HUES64 (cell line): ENCODE results near the gene HLF.

Experiments
- H3K27ac ChIP-seq: 2 replicates; pipeline ENCODE4 v1.7.0; 2013; ENCODE audit warnings: low read depth, low read length, inconsistent platforms
- H3K27me3 ChIP-seq: 2 replicates; pipeline ENCODE4 v1.6.1; 2013; ENCODE audit warnings: mild to moderate bottlenecking, low read length; ENCODE audit not compliant: insufficient read depth
- H3K36me3 ChIP-seq: 2 replicates; pipeline ENCODE4 v1.6.1; 2013; ENCODE audit warnings: mild to moderate bottlenecking, low read length; ENCODE audit not compliant: insufficient read depth
- H3K4me1 ChIP-seq: 2 replicates; pipeline ENCODE4 v1.6.1; 2013; ENCODE audit warnings: mild to moderate bottlenecking, low read length, moderate library complexity; ENCODE audit not compliant: insufficient read depth
- H3K4me3 ChIP-seq: 2 replicates; pipeline ENCODE4 v1.5.1; 2013; ENCODE audit warnings: mild to moderate bottlenecking, low read length, moderate library complexity
- H3K9ac ChIP-seq: 2 replicates; pipeline ENCODE4 v1.6.1; 2013; ENCODE audit warnings: mild to moderate bottlenecking, low read depth, low read length
- H3K9me3 ChIP-seq: 2 replicates; pipeline ENCODE4 v1.6.1; 2013; ENCODE audit warnings: low read depth, low read length; ENCODE audit not compliant: insufficient read depth
- WGBS: fragments of 150-250, 120-280 bp; methylation state at CpG from one replicate; pipeline ENCODE4 v1.1.7; 2013; ENCODE audit warnings: missing lambda C conversion rate; 5-methylcytosine and 5-hydroxymethylcytosine counted together

The HLF gene

GRCh38 chr17:55254375-55254774 lies 10.4 kb upstream of the HLF start:
- 98% methylated on average over 6 of the region's 6 CpGs for WGBS

GRCh38 chr17:55258578-55259135 lies 6.1 kb upstream of the HLF start:
- 87% methylated on average over 3 of the region's 3 CpGs for WGBS
- Histone ChIP-seq H3K4me1 (0 out of 2 replicates have a peak, but pooled peaks cover 4% of the 10 kb centered on the region), H3K9ac (no peak overlapping the region), H3K27ac (no peak overlapping the region), H3K36me3 (no peaks in the 10 kb centered on the region), H3K4me3 (no peak overlapping the region), H3K9me3 (no peaks in the 10 kb centered on the region), H3K27me3 (peaks cover 26% of the 10 kb centered on the region)

More at GRCh38 chr17:55254375-55254774, 10.4 kb upstream of the HLF start:
- H3K27ac ChIP-seq: no peak overlapping the region
- H3K9me3 ChIP-seq: no peaks in the 10 kb centered on the region
- no peaks in the 10 kb centered on the region for H3K36me3 ChIP-seq
- no peak overlapping the region for H3K9ac ChIP-seq
- H3K27me3 ChIP-seq: no peaks in the 10 kb centered on the region
- H3K4me3 ChIP-seq: no peak overlapping the region
- H3K4me1 ChIP-seq: no peaks in the 10 kb centered on the region

GRCh38 chr17:55259684-55260111 lies 5.1 kb upstream of the HLF start:
- no peaks in the 10 kb centered on the region for H3K9me3 ChIP-seq
- 78% methylated on average over 4 of the region's 4 CpGs for WGBS
- no peak overlapping the region for H3K4me3 ChIP-seq

GRCh38 chr17:55261311-55261710 lies 3.4 kb upstream of the HLF start:
- Histone ChIP-seq H3K4me1 (peaks cover 4% of the 10 kb centered on the region; the same call in 1 of the 2 replicates), H3K9ac (no peak overlapping the region), H3K27ac (no peak overlapping the region), H3K27me3 (peaks cover 53% of the 10 kb centered on the region), H3K9me3 (no peaks in the 10 kb centered on the region), H3K4me3 (no peak overlapping the region), H3K36me3 (no peaks in the 10 kb centered on the region)
- WGBS: 99% methylated on average over 2 of the region's 2 CpGs

More at GRCh38 chr17:55259684-55260111, 5.1 kb upstream of the HLF start:
- H3K9ac ChIP-seq: no peak overlapping the region
- peaks cover 37% of the 10 kb centered on the region for H3K27me3 ChIP-seq
- no peak overlapping the region for H3K27ac ChIP-seq
- H3K36me3 ChIP-seq: no peaks in the 10 kb centered on the region
- peaks cover 4% of the 10 kb centered on the region; the same call in 1 of the 2 replicates for H3K4me1 ChIP-seq

GRCh38 chr17:55263569-55264277 lies 1.0 kb upstream of the HLF start:
- H3K36me3 ChIP-seq: no peaks in the 10 kb centered on the region
- peaks cover 77% of the 10 kb centered on the region for H3K27me3 ChIP-seq
- peak overlapping the region; percentile 50 for H3K4me3 ChIP-seq
- no peak overlapping the region for H3K9ac ChIP-seq
- peaks cover 4% of the 10 kb centered on the region; the same call in 1 of the 2 replicates for H3K4me1 ChIP-seq
- H3K9me3 ChIP-seq: no peaks in the 10 kb centered on the region
- H3K27ac ChIP-seq: no peak overlapping the region
- WGBS: 6% methylated on average over 31 of the region's 31 CpGs

GRCh38 chr17:55264278-55264644 lies 499 bp upstream of the HLF start:
- Histone ChIP-seq H3K36me3 (no peaks in the 10 kb centered on the region), H3K4me1 (peaks cover 4% of the 10 kb centered on the region; the same call in 1 of the 2 replicates), H3K27ac (no peak overlapping the region), H3K4me3 (peak overlapping the region; percentile 50), H3K9me3 (no peaks in the 10 kb centered on the region), H3K27me3 (peaks cover 82% of the 10 kb centered on the region), H3K9ac (no peak overlapping the region)
- 4% methylated on average over 11 of the region's 13 CpGs for WGBS

GRCh38 chr17:55265311-55266021 lies 706 bp downstream of the HLF start:
- 1% methylated on average over 49 of the region's 52 CpGs for WGBS
- peaks cover 90% of the 10 kb centered on the region for H3K27me3 ChIP-seq
- H3K9me3 ChIP-seq: no peaks in the 10 kb centered on the region
- peak overlapping the region; percentile 50 for H3K4me3 ChIP-seq
- no peak overlapping the region for H3K27ac ChIP-seq
- H3K36me3 ChIP-seq: no peaks in the 10 kb centered on the region
- no peak overlapping the region for H3K9ac ChIP-seq
- H3K4me1 ChIP-seq: peaks cover 4% of the 10 kb centered on the region; the same call in 1 of the 2 replicates

GRCh38 chr17:55266051-55266957 lies 1.5 kb downstream of the HLF start:
- Histone ChIP-seq H3K4me3 (peak overlapping the region; percentile 50), H3K27ac (no peak overlapping the region), H3K9ac (no peak overlapping the region), H3K4me1 (peaks cover 4% of the 10 kb centered on the region; the same call in 1 of the 2 replicates), H3K9me3 (no peaks in the 10 kb centered on the region), H3K36me3 (no peaks in the 10 kb centered on the region), H3K27me3 (peaks cover 87% of the 10 kb centered on the region)
- WGBS: 18% methylated on average over 25 of the region's 25 CpGs

GRCh38 chr17:55266958-55267688 lies 2.4 kb downstream of the HLF start:
- peaks cover 79% of the 10 kb centered on the region for H3K27me3 ChIP-seq

More at GRCh38 chr17:55266958-55267688, 2.4 kb downstream of the HLF start:
- H3K36me3 ChIP-seq: no peaks in the 10 kb centered on the region
- no peaks in the 10 kb centered on the region for H3K9me3 ChIP-seq
- no peak overlapping the region for H3K4me3 ChIP-seq
- H3K9ac ChIP-seq: no peak overlapping the region
- no peak overlapping the region for H3K27ac ChIP-seq
- 86% methylated on average over 3 of the region's 3 CpGs for WGBS
- H3K4me1 ChIP-seq: peaks cover 4% of the 10 kb centered on the region; the same call in 1 of the 2 replicates
